Upper lobe of right lung (tissue), 1 donor: ENCODE results near the gene INTS11. TPM values are rescaled to one million over a fixed set of nuclear protein-coding genes. Genes with fewer than 3 reads are reported as not detected.

Experiments
- ATAC-seq: fragments of 200-7000 bp; cut with Tn5 transposase; one replicate; pipeline ENCODE4 v1.9.1; 2020; ENCODE audit warnings: mild to moderate bottlenecking, moderate library complexity
- DNase-seq: peaks from one replicate; pipeline ENCODE4 v3.0.0-alpha.2; 2020
- H3K27ac ChIP-seq: fragments of 200-600 bp; one replicate; pipeline ENCODE4 v1.8.0; 2022
- H3K27me3 ChIP-seq: fragments of 200-600 bp; one replicate; pipeline ENCODE4 v1.8.0; 2022; ENCODE audit warnings: mild to moderate bottlenecking
- H3K36me3 ChIP-seq: fragments of 200-600 bp; one replicate; pipeline ENCODE4 v1.8.0; 2022
- H3K4me1 ChIP-seq: fragments of 200-600 bp; one replicate; pipeline ENCODE4 v1.8.0; 2022
- H3K4me3 ChIP-seq: fragments of 200-600 bp; one replicate; pipeline ENCODE4 v1.8.0; 2022; ENCODE audit warnings: mild to moderate bottlenecking
- H3K9me3 ChIP-seq: fragments of 200-600 bp; one replicate; pipeline ENCODE4 v1.8.0; 2022
- CTCF ChIP-seq: fragments of 200-600 bp; IDR thresholded peaks from one replicate; pipeline ENCODE4 v1.8.0; 2022; ENCODE audit warnings: antibody characterized with exemption
- intact Hi-C: fragments of 100-400 bp; cut with DNase I; formaldehyde crosslinking; loops from one replicate; pipeline ENCODE4 v1.11.0; 2022
- total RNA-seq: library from RNA; stranded (reverse); fragmentation: NEBNext Ultra II Directional; extraction: Animal tissue kit (Norgen Biotek cat#: 25700); gene quantifications from one replicate; pipeline ENCODE4 v1.2.1, GENCODE V29; 2021
- donor health status: DM: no; HTN: yes; CAD: no; lungs with severe emphysema.

INTS11 gene
- total RNA-seq, 1 donor from 2014 or later = 81.9 TPM

DNA sequence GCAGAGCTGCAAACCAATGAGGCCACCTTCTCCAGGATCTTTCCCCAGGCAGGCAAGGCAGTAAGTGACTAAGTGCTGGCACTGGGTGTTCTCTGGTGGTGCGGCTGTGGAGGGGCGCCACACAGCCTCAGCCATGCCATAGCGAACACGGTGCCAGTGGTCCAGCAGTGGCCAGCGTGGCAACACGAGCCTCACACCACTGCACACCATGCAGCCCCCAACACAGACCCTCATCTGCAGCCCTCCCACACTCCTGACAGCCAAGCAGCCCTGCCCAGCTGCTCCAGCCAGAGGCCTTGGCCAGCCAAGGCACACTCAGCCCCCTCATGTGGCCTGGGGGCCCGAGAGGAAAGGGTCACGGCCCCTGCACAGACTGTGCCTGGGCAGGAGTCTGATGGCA lies 3.0 kb downstream of the INTS11 start:
- H3K27me3 ChIP-seq = no peaks in the 10 kb centered on the region
- H3K9me3 ChIP-seq = no peaks in the 10 kb centered on the region
- DNase-seq (no peak), ATAC-seq (no peak)
- intact Hi-C loops = no loop called here
- TF ChIP-seq CTCF = no peak
- H3K36me3 ChIP-seq = peaks cover 20% of the 10 kb centered on the region
- H3K27ac ChIP-seq = no peak overlapping the region
- no peak overlapping the region for H3K4me3 ChIP-seq
- H3K4me1 ChIP-seq = peaks cover 34% of the 10 kb centered on the region

DNA sequence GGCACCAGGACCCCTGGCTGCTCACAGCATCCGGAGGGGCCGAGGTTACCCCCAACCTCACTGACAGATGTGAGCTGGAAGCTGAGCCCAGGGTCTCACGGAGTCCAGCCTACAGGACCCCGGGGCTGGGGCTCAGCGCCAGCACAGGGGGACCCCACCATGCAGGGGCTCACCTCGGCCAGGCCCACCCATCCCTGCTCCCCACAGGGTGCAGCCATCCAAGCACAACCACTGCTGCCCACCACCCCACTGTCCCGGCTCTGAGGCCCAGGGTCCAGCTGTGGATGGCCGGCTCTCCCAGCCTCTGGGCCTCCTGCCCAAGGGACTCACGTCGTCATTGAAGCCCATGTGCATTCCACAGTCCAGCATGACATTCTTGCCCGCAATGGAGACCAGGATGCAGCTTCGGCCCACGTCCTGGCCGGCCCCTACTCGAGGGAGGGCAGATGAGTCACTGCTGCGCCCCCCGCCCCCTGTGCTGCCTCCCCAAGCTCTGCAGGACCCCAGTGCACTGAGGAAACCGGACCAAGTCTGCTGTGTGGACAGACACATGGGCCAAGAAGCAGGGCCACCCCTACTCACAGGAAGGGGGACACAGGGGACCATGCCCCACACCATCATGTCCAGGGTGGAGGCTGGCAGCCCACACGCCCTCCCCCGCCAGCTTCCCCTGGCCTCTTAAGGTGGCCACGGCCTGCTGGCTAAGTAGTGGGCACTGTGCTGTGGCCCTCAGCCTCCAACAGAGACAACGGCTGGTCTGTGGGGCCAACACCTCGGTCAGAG lies 3.6 kb downstream of the INTS11 start:
- ATAC-seq (no peak), DNase-seq (no peak)
- H3K4me3 ChIP-seq = no peak overlapping the region
- peaks cover 20% of the 10 kb centered on the region for H3K36me3 ChIP-seq
- H3K4me1 ChIP-seq = peaks cover 31% of the 10 kb centered on the region
- no peak for TF ChIP-seq CTCF
- no peak overlapping the region for H3K27ac ChIP-seq
- intact Hi-C loops = no loop called here
- no peaks in the 10 kb centered on the region for H3K27me3 ChIP-seq
- no peaks in the 10 kb centered on the region for H3K9me3 ChIP-seq

DNA sequence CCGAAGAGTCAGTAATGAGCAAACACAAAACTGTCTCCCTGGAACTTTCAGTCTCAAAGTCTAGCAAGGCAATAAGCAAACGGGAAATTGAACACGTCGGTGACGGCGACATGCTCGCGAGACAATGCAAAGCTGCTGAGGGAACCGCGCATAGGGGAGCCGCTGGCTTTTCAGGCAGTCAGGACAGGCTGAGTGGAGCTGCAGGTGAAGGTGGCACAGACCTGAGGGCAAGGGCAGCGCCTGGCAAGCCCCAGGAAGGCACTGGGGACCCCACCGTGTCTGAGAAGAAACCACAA lies 4.9 kb downstream of the INTS11 start:
- Histone ChIP-seq H3K4me1 (peaks cover 24% of the 10 kb centered on the region), H3K27ac (peak overlapping the region; percentile 17), H3K4me3 (no peak overlapping the region), H3K9me3 (no peaks in the 10 kb centered on the region), H3K36me3 (peaks cover 27% of the 10 kb centered on the region), H3K27me3 (no peaks in the 10 kb centered on the region)
- ATAC-seq = no peak
- no peak for DNase-seq
- intact Hi-C loops = no loop called here
- no peak for TF ChIP-seq CTCF

- no peak for DNase-seq
- Histone ChIP-seq H3K27me3 (no peaks in the 10 kb centered on the region), H3K36me3 (peaks cover 33% of the 10 kb centered on the region), H3K9me3 (no peaks in the 10 kb centered on the region), H3K4me3 (no peak overlapping the region), H3K4me1 (peaks cover 24% of the 10 kb centered on the region), H3K27ac (peak overlapping the region; percentile 72)
- TF ChIP-seq CTCF = no peak
- intact Hi-C loops = no loop called here
- no peak for ATAC-seq
Measured at GRCh38 chr1:1318777-1319645, 5.4 kb downstream of the INTS11 start.

DNA sequence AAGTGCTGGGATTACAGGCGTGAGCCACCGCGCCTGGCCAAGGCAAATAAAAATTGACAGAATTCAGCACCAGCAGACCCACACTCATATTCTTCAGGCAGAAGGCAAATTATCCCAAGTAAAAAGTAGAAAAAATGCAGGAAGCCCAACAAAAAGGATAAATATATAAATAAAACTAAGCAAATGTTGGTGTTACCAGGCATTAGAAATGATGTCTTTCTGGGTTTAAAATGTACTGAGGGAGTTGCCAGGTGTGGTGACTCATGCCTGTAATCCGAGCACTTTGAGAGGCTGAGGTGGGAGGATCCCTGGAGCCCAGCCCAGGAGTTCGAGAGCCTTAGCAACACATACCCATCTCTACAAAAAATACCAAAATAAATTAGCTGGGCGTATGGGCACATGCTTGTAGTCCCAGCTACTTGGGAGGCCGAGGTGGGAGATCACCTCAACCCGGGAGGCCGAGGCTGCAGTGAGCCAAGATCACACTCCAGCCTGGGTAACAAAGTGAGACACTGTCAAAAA lies 6.3 kb downstream of the INTS11 start:
- Histone ChIP-seq H3K27ac (peak overlapping the region; percentile 72), H3K36me3 (peaks cover 41% of the 10 kb centered on the region), H3K9me3 (no peaks in the 10 kb centered on the region), H3K4me3 (no peak overlapping the region), H3K27me3 (no peaks in the 10 kb centered on the region), H3K4me1 (peaks cover 19% of the 10 kb centered on the region)
- DNase-seq (peak; percentile 87), ATAC-seq (peak; percentile 75)
- intact Hi-C loops = no loop called here
- TF ChIP-seq CTCF = no peak
